ENCODE results near the gene C16orf86.

GRCh38 chr16:67656344-67657016 is 10.1 kb upstream of the C16orf86 start:
- TF ChIP-seq SP1 (CRISPR knock-in tag; conservative IDR thresholded peaks at IDR 0.05) (no peak), ZNF423 (CRISPR knock-in tag; IDR thresholded peaks at IDR 0.05) (no peak), ZNF416 (CRISPR knock-in tag; IDR thresholded peaks at IDR 0.05) (no peak), CTCF (IDR thresholded peaks at IDR 0.05) (no peak), USF1 (CRISPR knock-in tag; IDR thresholded peaks at IDR 0.05) (no peak), ATF6 (CRISPR knock-in tag; IDR thresholded peaks at IDR 0.05) (no peak), ESRRA (CRISPR knock-in tag; IDR thresholded peaks at IDR 0.05; ENCODE audit: borderline replicate concordance) (no peak), GTF2I (CRISPR knock-in tag; conservative IDR thresholded peaks at IDR 0.05) (no peak), PRDM15 (CRISPR knock-in tag; IDR thresholded peaks at IDR 0.05) (no peak), MYBL2 (CRISPR knock-in tag; IDR thresholded peaks at IDR 0.05) (no peak), ZMAT4 (CRISPR knock-in tag; IDR thresholded peaks at IDR 0.05) (no peak), NR2C2 (CRISPR knock-in tag; IDR thresholded peaks at IDR 0.05) (no peak), AFF4 (CRISPR knock-in tag; IDR thresholded peaks at IDR 0.05; ENCODE audit: borderline replicate concordance) (no peak), ZNF512 (CRISPR knock-in tag; IDR thresholded peaks at IDR 0.05; ENCODE audit: borderline replicate concordance) (no peak)

Data from WTC11 (cell line).